ENCODE data around the gene TAF11L12.
"Not testable (repeated sequence)": the region's sequence is repeated elsewhere in the genome, so short reads cannot be mapped to it uniquely, and the experiment has no call there.

- TF ChIP-seq EZH2phosphoT487 (IDR thresholded peaks at IDR 0.05; ENCODE audit: low read length); CTCF (IDR thresholded peaks at IDR 0.05; ENCODE audit: low read length); EZH2 (optimal IDR thresholded peaks at IDR 0.05; ENCODE audit: low read depth, low read length): not testable (repeated sequence)
Measured at GRCh38 chr5:17603880-17604279, 6.3 kb upstream of the TAF11L12 start, which contains the start of gene TAF11L11.

Measured in MM.1S (cell line).